HepG2 (cell line): ENCODE data around the gene SCAF11. TPM values are rescaled to one million over a fixed set of nuclear protein-coding genes. Genes with fewer than 3 reads are reported as not detected.

Source experiments
- BCL6 ChIP-seq: IDR thresholded peaks from 2 replicates; pipeline ENCODE4 v1.6.1; 2016; ENCODE audit warnings: missing genetic modification reagents, missing compliant biosample characterization
- HMGA1 ChIP-seq: sonication (generic); formaldehyde crosslinking; conservative IDR thresholded peaks from 2 replicates; pipeline ENCODE4 v1.4.0; 2020; ENCODE audit warnings: missing genetic modification reagents
- IRX3 ChIP-seq: sonication (generic); formaldehyde crosslinking; IDR thresholded peaks from 2 replicates; pipeline ENCODE4 v1.8.1; 2023; ENCODE audit warnings: mild to moderate bottlenecking, low read depth, missing genetic modification reagents, borderline replicate concordance
- NR1H2 ChIP-seq: sonication (generic); formaldehyde crosslinking; IDR thresholded peaks from 2 replicates; pipeline ENCODE4 v1.8.1; 2022; ENCODE audit warnings: low read depth, missing genetic modification reagents, borderline replicate concordance
- polyA plus RNA-seq, 8 experiments: library from polyadenylated mRNA; depleted of rRNA in 3 of 8; stranded (reverse) in 7 of 8; unstranded in 1 of 8; fragments of >200 nt; fragmentation: Illumina TruSeq in 4 of 8; extraction: Trizol in 4 of 8; gene quantifications; 2 replicates each; pipeline versions ENCODE4 v1.2.1 to v1.2.3, GENCODE V29; 2011 to 2016; ENCODE audit warnings: low read depth in 4 of 8, missing spikeins in 1 of 8, mixed read lengths in 1 of 8; ENCODE audit not compliant: insufficient read depth in 1 of 8
- total RNA-seq, 5 experiments: library from RNA; depleted of rRNA; stranded (reverse); fragments of >200 nt; fragmentation: Illumina TruSeq; extraction: Trizol; gene quantifications; 2 replicates each; pipeline ENCODE4 v1.2.3, GENCODE V29; 2016; ENCODE audit warnings: low read depth in 1 of 5
- TF ChIP-seq, protein P1 (sequence below): sonication (generic); formaldehyde crosslinking; IDR thresholded peaks from 2 replicates; pipeline ENCODE4 v1.9.0; 2021; ENCODE audit warnings: mild to moderate bottlenecking, missing genetic modification reagents
- TF ChIP-seq, protein P2 (sequence below): sonication (generic); formaldehyde crosslinking; IDR thresholded peaks from 2 replicates; pipeline ENCODE4 v1.4.0; 2020; ENCODE audit warnings: missing genetic modification reagents
- TF ChIP-seq, protein P3 (sequence below): sonication (generic); formaldehyde crosslinking; IDR thresholded peaks from 2 replicates; pipeline ENCODE4 v1.4.0; 2020; ENCODE audit warnings: low read depth, missing genetic modification reagents
- TF ChIP-seq, protein P4 (sequence below): sonication (generic); IDR thresholded peaks from 2 replicates; pipeline ENCODE4 v1.6.1; 2016; ENCODE audit warnings: low read depth, borderline replicate concordance
- TF ChIP-seq, protein P5 (sequence below): sonication (generic); formaldehyde crosslinking; IDR thresholded peaks from 2 replicates; pipeline ENCODE4 v1.4.0; 2020; ENCODE audit warnings: missing genetic modification reagents, borderline replicate concordance

SCAF11 gene
- total and polyA plus RNA-seq, 2 of the 13 experiments (the other 11 are each of a cell fraction or from before 2014, with no cell fraction given): 26.9 to 38.3 TPM

DNA sequence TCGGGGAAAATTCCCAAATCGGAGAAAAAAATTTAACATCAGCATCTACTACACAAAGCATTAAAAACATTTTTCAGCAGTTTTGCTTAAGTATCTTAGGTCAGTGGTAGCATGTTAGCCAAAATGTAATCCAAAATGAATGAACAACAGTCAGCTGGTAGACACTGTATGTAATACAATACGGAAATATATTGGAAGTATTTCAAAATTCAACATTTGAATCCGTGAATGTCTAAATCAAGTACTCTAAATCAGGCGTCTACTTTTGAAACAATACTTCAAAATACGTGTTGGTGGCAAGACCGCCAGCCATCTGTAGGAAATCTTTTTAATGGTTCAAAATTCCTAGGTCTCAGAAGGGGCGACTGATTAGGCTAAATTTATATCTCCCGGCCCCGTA, 1.1 kb downstream of the SCAF11 start (continued):
- TF ChIP-seq, protein P1, sequence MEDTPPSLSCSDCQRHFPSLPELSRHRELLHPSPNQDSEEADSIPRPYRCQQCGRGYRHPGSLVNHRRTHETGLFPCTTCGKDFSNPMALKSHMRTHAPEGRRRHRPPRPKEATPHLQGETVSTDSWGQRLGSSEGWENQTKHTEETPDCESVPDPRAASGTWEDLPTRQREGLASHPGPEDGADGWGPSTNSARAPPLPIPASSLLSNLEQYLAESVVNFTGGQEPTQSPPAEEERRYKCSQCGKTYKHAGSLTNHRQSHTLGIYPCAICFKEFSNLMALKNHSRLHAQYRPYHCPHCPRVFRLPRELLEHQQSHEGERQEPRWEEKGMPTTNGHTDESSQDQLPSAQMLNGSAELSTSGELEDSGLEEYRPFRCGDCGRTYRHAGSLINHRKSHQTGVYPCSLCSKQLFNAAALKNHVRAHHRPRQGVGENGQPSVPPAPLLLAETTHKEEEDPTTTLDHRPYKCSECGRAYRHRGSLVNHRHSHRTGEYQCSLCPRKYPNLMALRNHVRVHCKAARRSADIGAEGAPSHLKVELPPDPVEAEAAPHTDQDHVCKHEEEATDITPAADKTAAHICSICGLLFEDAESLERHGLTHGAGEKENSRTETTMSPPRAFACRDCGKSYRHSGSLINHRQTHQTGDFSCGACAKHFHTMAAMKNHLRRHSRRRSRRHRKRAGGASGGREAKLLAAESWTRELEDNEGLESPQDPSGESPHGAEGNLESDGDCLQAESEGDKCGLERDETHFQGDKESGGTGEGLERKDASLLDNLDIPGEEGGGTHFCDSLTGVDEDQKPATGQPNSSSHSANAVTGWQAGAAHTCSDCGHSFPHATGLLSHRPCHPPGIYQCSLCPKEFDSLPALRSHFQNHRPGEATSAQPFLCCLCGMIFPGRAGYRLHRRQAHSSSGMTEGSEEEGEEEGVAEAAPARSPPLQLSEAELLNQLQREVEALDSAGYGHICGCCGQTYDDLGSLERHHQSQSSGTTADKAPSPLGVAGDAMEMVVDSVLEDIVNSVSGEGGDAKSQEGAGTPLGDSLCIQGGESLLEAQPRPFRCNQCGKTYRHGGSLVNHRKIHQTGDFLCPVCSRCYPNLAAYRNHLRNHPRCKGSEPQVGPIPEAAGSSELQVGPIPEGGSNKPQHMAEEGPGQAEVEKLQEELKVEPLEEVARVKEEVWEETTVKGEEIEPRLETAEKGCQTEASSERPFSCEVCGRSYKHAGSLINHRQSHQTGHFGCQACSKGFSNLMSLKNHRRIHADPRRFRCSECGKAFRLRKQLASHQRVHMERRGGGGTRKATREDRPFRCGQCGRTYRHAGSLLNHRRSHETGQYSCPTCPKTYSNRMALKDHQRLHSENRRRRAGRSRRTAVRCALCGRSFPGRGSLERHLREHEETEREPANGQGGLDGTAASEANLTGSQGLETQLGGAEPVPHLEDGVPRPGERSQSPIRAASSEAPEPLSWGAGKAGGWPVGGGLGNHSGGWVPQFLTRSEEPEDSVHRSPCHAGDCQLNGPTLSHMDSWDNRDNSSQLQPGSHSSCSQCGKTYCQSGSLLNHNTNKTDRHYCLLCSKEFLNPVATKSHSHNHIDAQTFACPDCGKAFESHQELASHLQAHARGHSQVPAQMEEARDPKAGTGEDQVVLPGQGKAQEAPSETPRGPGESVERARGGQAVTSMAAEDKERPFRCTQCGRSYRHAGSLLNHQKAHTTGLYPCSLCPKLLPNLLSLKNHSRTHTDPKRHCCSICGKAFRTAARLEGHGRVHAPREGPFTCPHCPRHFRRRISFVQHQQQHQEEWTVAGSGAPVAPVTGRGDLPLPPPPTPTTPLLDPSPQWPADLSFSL (CRISPR knock-in tag): no peak
- TF ChIP-seq NR1H2 (CRISPR knock-in tag): no peak
- TF ChIP-seq, protein P2, sequence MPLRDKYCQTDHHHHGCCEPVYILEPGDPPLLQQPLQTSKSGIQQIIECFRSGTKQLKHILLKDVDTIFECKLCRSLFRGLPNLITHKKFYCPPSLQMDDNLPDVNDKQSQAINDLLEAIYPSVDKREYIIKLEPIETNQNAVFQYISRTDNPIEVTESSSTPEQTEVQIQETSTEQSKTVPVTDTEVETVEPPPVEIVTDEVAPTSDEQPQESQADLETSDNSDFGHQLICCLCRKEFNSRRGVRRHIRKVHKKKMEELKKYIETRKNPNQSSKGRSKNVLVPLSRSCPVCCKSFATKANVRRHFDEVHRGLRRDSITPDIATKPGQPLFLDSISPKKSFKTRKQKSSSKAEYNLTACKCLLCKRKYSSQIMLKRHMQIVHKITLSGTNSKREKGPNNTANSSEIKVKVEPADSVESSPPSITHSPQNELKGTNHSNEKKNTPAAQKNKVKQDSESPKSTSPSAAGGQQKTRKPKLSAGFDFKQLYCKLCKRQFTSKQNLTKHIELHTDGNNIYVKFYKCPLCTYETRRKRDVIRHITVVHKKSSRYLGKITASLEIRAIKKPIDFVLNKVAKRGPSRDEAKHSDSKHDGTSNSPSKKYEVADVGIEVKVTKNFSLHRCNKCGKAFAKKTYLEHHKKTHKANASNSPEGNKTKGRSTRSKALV: 0 out of 2 replicates have a peak, but pooled peaks have one; percentile 0
- TF ChIP-seq BCL6 (CRISPR knock-in tag): no peak
- TF ChIP-seq IRX3 (CRISPR knock-in tag): no peak
- TF ChIP-seq, protein P3, sequence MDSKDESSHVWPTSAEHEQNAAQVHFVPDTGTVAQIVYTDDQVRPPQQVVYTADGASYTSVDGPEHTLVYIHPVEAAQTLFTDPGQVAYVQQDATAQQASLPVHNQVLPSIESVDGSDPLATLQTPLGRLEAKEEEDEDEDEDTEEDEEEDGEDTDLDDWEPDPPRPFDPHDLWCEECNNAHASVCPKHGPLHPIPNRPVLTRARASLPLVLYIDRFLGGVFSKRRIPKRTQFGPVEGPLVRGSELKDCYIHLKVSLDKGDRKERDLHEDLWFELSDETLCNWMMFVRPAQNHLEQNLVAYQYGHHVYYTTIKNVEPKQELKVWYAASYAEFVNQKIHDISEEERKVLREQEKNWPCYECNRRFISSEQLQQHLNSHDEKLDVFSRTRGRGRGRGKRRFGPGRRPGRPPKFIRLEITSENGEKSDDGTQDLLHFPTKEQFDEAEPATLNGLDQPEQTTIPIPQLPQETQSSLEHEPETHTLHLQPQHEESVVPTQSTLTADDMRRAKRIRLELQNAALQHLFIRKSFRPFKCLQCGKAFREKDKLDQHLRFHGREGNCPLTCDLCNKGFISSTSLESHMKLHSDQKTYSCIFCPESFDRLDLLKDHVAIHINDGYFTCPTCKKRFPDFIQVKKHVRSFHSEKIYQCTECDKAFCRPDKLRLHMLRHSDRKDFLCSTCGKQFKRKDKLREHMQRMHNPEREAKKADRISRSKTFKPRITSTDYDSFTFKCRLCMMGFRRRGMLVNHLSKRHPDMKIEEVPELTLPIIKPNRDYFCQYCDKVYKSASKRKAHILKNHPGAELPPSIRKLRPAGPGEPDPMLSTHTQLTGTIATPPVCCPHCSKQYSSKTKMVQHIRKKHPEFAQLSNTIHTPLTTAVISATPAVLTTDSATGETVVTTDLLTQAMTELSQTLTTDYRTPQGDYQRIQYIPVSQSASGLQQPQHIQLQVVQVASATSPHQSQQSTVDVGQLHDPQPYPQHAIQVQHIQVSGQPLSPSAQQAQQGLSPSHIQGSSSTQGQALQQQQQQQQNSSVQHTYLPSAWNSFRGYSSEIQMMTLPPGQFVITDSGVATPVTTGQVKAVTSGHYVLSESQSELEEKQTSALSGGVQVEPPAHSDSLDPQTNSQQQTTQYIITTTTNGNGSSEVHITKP: no peak
- TF ChIP-seq, protein P4, sequence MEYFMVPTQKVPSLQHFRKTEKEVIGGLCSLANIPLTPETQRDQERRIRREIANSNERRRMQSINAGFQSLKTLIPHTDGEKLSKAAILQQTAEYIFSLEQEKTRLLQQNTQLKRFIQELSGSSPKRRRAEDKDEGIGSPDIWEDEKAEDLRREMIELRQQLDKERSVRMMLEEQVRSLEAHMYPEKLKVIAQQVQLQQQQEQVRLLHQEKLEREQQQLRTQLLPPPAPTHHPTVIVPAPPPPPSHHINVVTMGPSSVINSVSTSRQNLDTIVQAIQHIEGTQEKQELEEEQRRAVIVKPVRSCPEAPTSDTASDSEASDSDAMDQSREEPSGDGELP: 0 out of 2 replicates have a peak, but pooled peaks have one; percentile 16
- TF ChIP-seq, protein P5, sequence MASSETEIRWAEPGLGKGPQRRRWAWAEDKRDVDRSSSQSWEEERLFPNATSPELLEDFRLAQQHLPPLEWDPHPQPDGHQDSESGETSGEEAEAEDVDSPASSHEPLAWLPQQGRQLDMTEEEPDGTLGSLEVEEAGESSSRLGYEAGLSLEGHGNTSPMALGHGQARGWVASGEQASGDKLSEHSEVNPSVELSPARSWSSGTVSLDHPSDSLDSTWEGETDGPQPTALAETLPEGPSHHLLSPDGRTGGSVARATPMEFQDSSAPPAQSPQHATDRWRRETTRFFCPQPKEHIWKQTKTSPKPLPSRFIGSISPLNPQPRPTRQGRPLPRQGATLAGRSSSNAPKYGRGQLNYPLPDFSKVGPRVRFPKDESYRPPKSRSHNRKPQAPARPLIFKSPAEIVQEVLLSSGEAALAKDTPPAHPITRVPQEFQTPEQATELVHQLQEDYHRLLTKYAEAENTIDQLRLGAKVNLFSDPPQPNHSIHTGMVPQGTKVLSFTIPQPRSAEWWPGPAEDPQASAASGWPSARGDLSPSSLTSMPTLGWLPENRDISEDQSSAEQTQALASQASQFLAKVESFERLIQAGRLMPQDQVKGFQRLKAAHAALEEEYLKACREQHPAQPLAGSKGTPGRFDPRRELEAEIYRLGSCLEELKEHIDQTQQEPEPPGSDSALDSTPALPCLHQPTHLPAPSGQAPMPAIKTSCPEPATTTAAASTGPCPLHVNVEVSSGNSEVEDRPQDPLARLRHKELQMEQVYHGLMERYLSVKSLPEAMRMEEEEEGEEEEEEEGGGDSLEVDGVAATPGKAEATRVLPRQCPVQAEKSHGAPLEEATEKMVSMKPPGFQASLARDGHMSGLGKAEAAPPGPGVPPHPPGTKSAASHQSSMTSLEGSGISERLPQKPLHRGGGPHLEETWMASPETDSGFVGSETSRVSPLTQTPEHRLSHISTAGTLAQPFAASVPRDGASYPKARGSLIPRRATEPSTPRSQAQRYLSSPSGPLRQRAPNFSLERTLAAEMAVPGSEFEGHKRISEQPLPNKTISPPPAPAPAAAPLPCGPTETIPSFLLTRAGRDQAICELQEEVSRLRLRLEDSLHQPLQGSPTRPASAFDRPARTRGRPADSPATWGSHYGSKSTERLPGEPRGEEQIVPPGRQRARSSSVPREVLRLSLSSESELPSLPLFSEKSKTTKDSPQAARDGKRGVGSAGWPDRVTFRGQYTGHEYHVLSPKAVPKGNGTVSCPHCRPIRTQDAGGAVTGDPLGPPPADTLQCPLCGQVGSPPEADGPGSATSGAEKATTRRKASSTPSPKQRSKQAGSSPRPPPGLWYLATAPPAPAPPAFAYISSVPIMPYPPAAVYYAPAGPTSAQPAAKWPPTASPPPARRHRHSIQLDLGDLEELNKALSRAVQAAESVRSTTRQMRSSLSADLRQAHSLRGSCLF (CRISPR knock-in tag): no peak
- no peak for TF ChIP-seq HMGA1 (CRISPR knock-in tag)
